SK-N-SH (cell line): ENCODE data around the gene VWDE. TPM values are rescaled to one million over a fixed set of nuclear protein-coding genes. Genes with fewer than 3 reads are reported as not detected.

Experiments
- CTCF ChIA-PET: fragments of 300-600, 350-600 bp; formaldehyde crosslinking; extraction: SDS; loops from one replicate; lab custom pipeline; 2021; lab: Yijun Ruan, JAX
- POLR2A ChIA-PET: fragments of 350-600 bp; sonication (Branson Sonifier 250); formaldehyde crosslinking; extraction: SDS; loops from one replicate; lab custom pipeline; 2020; ENCODE audit warnings: antibody characterized with exemption, inconsistent platforms; lab: Yijun Ruan, JAX
- DNase-seq: peaks from one replicate; pipeline ENCODE4 v3.0.0; 2012
- H2AFZ ChIP-seq: fragments of 200-600 bp; sonication (generic); 2 replicates; pipeline ENCODE4 v1.8.1; 2016; ENCODE audit warnings: antibody characterized with exemption, mild to moderate bottlenecking, low read depth
- H3F3A ChIP-seq: fragments of 200-600 bp; sonication (generic); replicated peaks from 2 replicates; pipeline ENCODE3; 2016; ENCODE audit warnings: antibody characterized with exemption, mild to moderate bottlenecking; ENCODE audit not compliant: insufficient read depth
- H3K27ac ChIP-seq, 2 experiments: fragments of 200-500 bp in 1 of 2; fragments of 200-600 bp in 1 of 2; sonication (Bioruptor generic) in 1 of 2; sonication (generic), shearing (Covaris generic) in 1 of 2; 2 replicates each; pipeline versions ENCODE4 v1.5.1 to v1.6.1; 2014 to 2016; ENCODE audit warnings: low read depth in 2 of 2, inconsistent platforms in 1 of 2, low read length in 1 of 2, mild to moderate bottlenecking in 1 of 2, mixed read lengths in 1 of 2
- H3K27me3 ChIP-seq: fragments of 200-600 bp; sonication (generic), shearing (Covaris generic); 2 replicates; pipeline ENCODE4 v1.6.1; 2016; ENCODE audit warnings: mixed run types; ENCODE audit not compliant: insufficient read depth
- H3K36me3 ChIP-seq, 2 experiments: fragments of 200-500 bp in 1 of 2; fragments of 200-600 bp in 1 of 2; sonication (Bioruptor generic) in 1 of 2; sonication (generic) in 1 of 2; replicated peaks in 1 of 2; 2 replicates each; pipeline versions ENCODE3 to v1.5.1; 2014 to 2016; ENCODE audit warnings: low read length in 1 of 2, mild to moderate bottlenecking in 1 of 2; ENCODE audit not compliant: insufficient read depth in 2 of 2, control insufficient read depth in 1 of 2
- H3K4me1 ChIP-seq, 2 experiments: fragments of 200-500 bp in 1 of 2; fragments of 200-600 bp in 1 of 2; sonication (Bioruptor generic) in 1 of 2; sonication (generic), shearing (Covaris generic) in 1 of 2; 2 replicates each; pipeline versions ENCODE4 v1.5.1 to v1.6.1; 2014 to 2016; ENCODE audit warnings: low read depth in 1 of 2, low read length in 1 of 2, mixed run types in 1 of 2; ENCODE audit not compliant: insufficient read depth in 2 of 2, control insufficient read depth in 1 of 2
- H3K4me2 ChIP-seq: fragments of 200-600 bp; sonication (generic), shearing (Covaris generic); 2 replicates; pipeline ENCODE4 v1.6.1; 2017; ENCODE audit warnings: mixed run types
- H3K4me3 ChIP-seq, 2 experiments: fragments of 200-500 bp in 1 of 2; fragments of 200-600 bp in 1 of 2; sonication (Bioruptor generic) in 1 of 2; sonication (generic), shearing (Covaris generic) in 1 of 2; 2 replicates each; pipeline versions ENCODE4 v1.5.1 to v1.8.1; 2014 to 2016; ENCODE audit warnings: low read depth in 2 of 2, inconsistent platforms in 1 of 2, low read length in 1 of 2, mild to moderate bottlenecking in 1 of 2, mixed read lengths in 1 of 2, moderate library complexity in 1 of 2
- H3K79me2 ChIP-seq: fragments of 200-600 bp; sonication (generic); 2 replicates; pipeline ENCODE4 v1.8.1; 2017; ENCODE audit warnings: mild to moderate bottlenecking; ENCODE audit not compliant: insufficient read depth
- H3K9ac ChIP-seq: fragments of 200-600 bp; sonication (generic); 2 replicates; pipeline ENCODE4 v1.6.1; 2017; ENCODE audit warnings: mixed run types
- H3K9me2 ChIP-seq: fragments of 200-600 bp; sonication (generic); 2 replicates; pipeline ENCODE4 v1.6.1; 2017; ENCODE audit warnings: mixed run types
- H3K9me3 ChIP-seq: fragments of 200-600 bp; sonication (generic); 2 replicates; pipeline ENCODE4 v1.6.1; 2017; ENCODE audit warnings: mixed run types, mild to moderate bottlenecking, moderate library complexity
- H4K20me1 ChIP-seq: fragments of 200-600 bp; sonication (generic); 2 replicates; pipeline ENCODE4 v1.6.1; 2017; ENCODE audit warnings: mild to moderate bottlenecking, mixed run types; ENCODE audit not compliant: insufficient read depth
- CTCF ChIP-seq: fragments of 200-600 bp; sonication (generic); IDR thresholded peaks from 2 replicates; pipeline ENCODE4 v1.6.1; 2017; ENCODE audit warnings: antibody characterized with exemption, mild to moderate bottlenecking, moderate library complexity
- EP300 ChIP-seq, 2 experiments: IDR thresholded peaks; 2 replicates each; pipeline versions ENCODE4 v1.4.0 to v1.6.1; 2012; ENCODE audit warnings: borderline replicate concordance in 1 of 2, low read depth in 1 of 2, low read length in 1 of 2
- EZH2phosphoT487 ChIP-seq: fragments of 200-600 bp; sonication (generic); IDR thresholded peaks from 2 replicates; pipeline ENCODE4 v1.6.1; 2017; ENCODE audit warnings: low read depth, mixed run types, mild to moderate bottlenecking, antibody characterized with exemption, moderate library complexity, borderline replicate concordance
- FOXJ3 ChIP-seq: sonication (generic); formaldehyde crosslinking; IDR thresholded peaks from 2 replicates; pipeline ENCODE4 v1.5.1; 2020; ENCODE audit warnings: mild to moderate bottlenecking, missing genetic modification reagents
- FOXM1 ChIP-seq: IDR thresholded peaks from 2 replicates; pipeline ENCODE4 v1.4.0; 2012; ENCODE audit warnings: low read depth, mild to moderate bottlenecking
- GABPA ChIP-seq: IDR thresholded peaks from 2 replicates; pipeline ENCODE4 v1.4.0; 2012; ENCODE audit warnings: low read depth, mild to moderate bottlenecking
- IRF3 ChIP-seq: fragments of 150-350 bp; IDR thresholded peaks from 2 replicates; pipeline ENCODE4 v1.6.1; 2016; ENCODE audit warnings: mild to moderate bottlenecking, low read depth, low read length
- JUND ChIP-seq: IDR thresholded peaks from 2 replicates; pipeline ENCODE4 v1.4.0; 2012
- MAX ChIP-seq: IDR thresholded peaks from 2 replicates; pipeline ENCODE4 v1.4.0; 2012; ENCODE audit warnings: low read depth
- MEF2A ChIP-seq: IDR thresholded peaks from 2 replicates; pipeline ENCODE4 v1.4.0; 2012; ENCODE audit warnings: low read depth, borderline replicate concordance
- MXI1 ChIP-seq: IDR thresholded peaks from 2 replicates; pipeline ENCODE4 v1.6.1; 2012; ENCODE audit warnings: mild to moderate bottlenecking, low read depth, low read length, improper control_type of control experiment
- NFIC ChIP-seq: IDR thresholded peaks from 2 replicates; pipeline ENCODE4 v1.4.0; 2012; ENCODE audit warnings: borderline replicate concordance
- NRF1 ChIP-seq: IDR thresholded peaks from 2 replicates; pipeline ENCODE4 v1.6.1; 2012; ENCODE audit warnings: low read depth, mild to moderate bottlenecking, low read length
- PBX3 ChIP-seq: IDR thresholded peaks from 2 replicates; pipeline ENCODE4; 2012
- RAD21 ChIP-seq: IDR thresholded peaks from 2 replicates; pipeline ENCODE4 v1.6.1; 2012; ENCODE audit warnings: mild to moderate bottlenecking, low read length
- RCOR1 ChIP-seq: fragments of 150-350 bp; IDR thresholded peaks from 2 replicates; pipeline ENCODE4 v1.6.1; 2017; ENCODE audit warnings: antibody characterized with exemption, low read length
- RFX5 ChIP-seq: IDR thresholded peaks from 2 replicates; pipeline ENCODE4 v1.6.1; 2012; ENCODE audit warnings: mild to moderate bottlenecking, improper control_type of control experiment, low read length
- SIN3A ChIP-seq: IDR thresholded peaks from 2 replicates; pipeline ENCODE4 v1.6.1; 2012; ENCODE audit warnings: low read depth, mild to moderate bottlenecking, low read length, moderate library complexity, borderline replicate concordance
- TEAD4 ChIP-seq: IDR thresholded peaks from 2 replicates; pipeline ENCODE4 v1.4.0; 2012; ENCODE audit warnings: mild to moderate bottlenecking, borderline replicate concordance; ENCODE audit not compliant: insufficient read depth
- YY1 ChIP-seq: IDR thresholded peaks from 2 replicates; pipeline ENCODE4 v1.4.0; 2012; ENCODE audit warnings: low read depth, mild to moderate bottlenecking
- ZBTB33 ChIP-seq: IDR thresholded peaks from 2 replicates; pipeline ENCODE4 v1.4.0; 2012; ENCODE audit warnings: low read depth, borderline replicate concordance
- WGBS: methylation state at CpG from one replicate; pipeline ENCODE4 v1.1.6; 2017; ENCODE audit warnings: low lambda C conversion rate; 5-methylcytosine and 5-hydroxymethylcytosine counted together
- polyA plus RNA-seq, 3 experiments: library from polyadenylated mRNA; depleted of rRNA; stranded (reverse); fragments of >200 nt; gene quantifications; 2 replicates each; pipeline ENCODE4 v1.2.3, GENCODE V29; 2012

VWDE gene
- polyA plus RNA-seq, 1 of the 3 experiments (the other 2 are of a cell fraction) = not detected

- ChIA-PET POLR2A (no interaction called here), CTCF (interaction anchor here (0.8 to 1.7 kb wide), 9 partner anchors 10 to 461 kb away, joined by 3 to 6 read pairs (median 3); no protein-coding TSS in a partner anchor)
- no peaks in the 10 kb centered on the region for H3K79me2 ChIP-seq
- no peaks in the 10 kb centered on the region for H3K9me2 ChIP-seq
- 62% methylated on average over 3 of the region's 3 CpGs for WGBS
- H3K4me1 ChIP-seq = peaks cover 0 to 2% of the 10 kb centered on the region in 2 experiments; a peak in 1 of 4 replicates
- H3K4me3 ChIP-seq = no peak overlapping the region
- no peak overlapping the region for H3K9ac ChIP-seq
- no peaks in the 10 kb centered on the region for H3K27me3 ChIP-seq
- H3K36me3 ChIP-seq = no peaks in the 10 kb centered on the region
- no peak overlapping the region for H3K4me2 ChIP-seq
- H4K20me1 ChIP-seq = no peaks in the 10 kb centered on the region
- H2AFZ ChIP-seq = no peak overlapping the region
- DNase-seq = no peak
- no peaks in the 10 kb centered on the region for H3F3A ChIP-seq
- no peaks in the 10 kb centered on the region for H3K9me3 ChIP-seq
- no peak for TF ChIP-seq RCOR1
- TF ChIP-seq MAX = no peak
- TF ChIP-seq GABPA = no peak
- no peak for TF ChIP-seq SIN3A
- TF ChIP-seq JUND = no peak
- no peak for TF ChIP-seq RAD21
- no peak for TF ChIP-seq EP300 (IDR thresholded peaks at IDR 0.05; ENCODE audit: borderline replicate concordance in 1 of 2, low read depth in 1 of 2, low read length in 1 of 2)
- TF ChIP-seq MEF2A = no peak
- TF ChIP-seq NFIC = no peak
- no peak for TF ChIP-seq FOXM1
- no peak for TF ChIP-seq PBX3
- no peak for TF ChIP-seq NRF1
- TF ChIP-seq MXI1 = no peak
- no peak for TF ChIP-seq TEAD4
- no peak for TF ChIP-seq FOXJ3 (CRISPR knock-in tag)
- H3K27ac ChIP-seq = no peak overlapping the region
Measured at GRCh38 chr7:12297283-12298108, 106.2 kb downstream of the VWDE start.

- H3K27ac ChIP-seq = no peak overlapping the region
- no peak overlapping the region for H3K9ac ChIP-seq
- no peaks in the 10 kb centered on the region for H4K20me1 ChIP-seq
- H3K9me2 ChIP-seq = no peaks in the 10 kb centered on the region
- no peaks in the 10 kb centered on the region for H3F3A ChIP-seq
- no peaks in the 10 kb centered on the region for H3K27me3 ChIP-seq
- ChIA-PET POLR2A (interaction anchor here (0.7 kb wide), 1 partner anchor 62 kb away, joined by 3 read pairs; no protein-coding TSS in a partner anchor), CTCF (interaction anchor here (1.0 to 1.4 kb wide), 3 partner anchors 51 to 228 kb away, joined by 3 to 4 read pairs (median 3); no protein-coding TSS in a partner anchor)
- no peaks in the 10 kb centered on the region for H3K36me3 ChIP-seq
- H3K4me2 ChIP-seq = no peak overlapping the region
- no peaks in the 10 kb centered on the region for H3K9me3 ChIP-seq
- H2AFZ ChIP-seq = no peak overlapping the region
- 51% methylated on average over 7 of the region's 7 CpGs for WGBS
- no peaks in the 10 kb centered on the region for H3K4me1 ChIP-seq
- H3K4me3 ChIP-seq = no peak overlapping the region
- no peak for DNase-seq
- no peaks in the 10 kb centered on the region for H3K79me2 ChIP-seq
- TF ChIP-seq ZBTB33 = no peak
- TF ChIP-seq CTCF = no peak
- TF ChIP-seq IRF3 = no peak
- TF ChIP-seq YY1 = no peak
- no peak for TF ChIP-seq EZH2phosphoT487
- TF ChIP-seq RAD21 = no peak
- TF ChIP-seq FOXJ3 (CRISPR knock-in tag) = no peak
- TF ChIP-seq RFX5 = no peak
- no peak for TF ChIP-seq NFIC
Measured at GRCh38 chr7:12296051-12296570, 107.6 kb downstream of the VWDE start.
